ENCODE measurements around the gene TAGLN3.

The TAGLN3 gene

DNA sequence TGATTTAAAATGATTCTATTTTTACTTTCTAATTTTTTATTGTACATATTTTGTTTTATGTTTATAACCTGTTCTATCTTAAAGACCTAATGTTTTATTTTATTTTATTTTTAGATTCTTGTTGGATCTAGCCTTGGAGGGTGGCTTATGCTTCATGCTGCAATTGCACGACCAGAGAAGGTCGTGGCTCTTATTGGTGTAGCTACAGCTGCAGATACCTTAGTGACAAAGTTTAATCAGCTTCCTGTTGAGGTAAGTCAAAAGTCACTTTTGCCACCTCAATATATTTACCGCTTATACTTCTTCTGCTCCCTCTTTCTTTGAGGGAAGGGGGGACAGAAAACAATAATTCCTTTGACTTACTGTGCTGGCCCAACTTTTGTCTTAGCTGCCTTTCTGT, 11.9 kb upstream of the TAGLN3 start:
- TF ChIP-seq, protein P1, sequence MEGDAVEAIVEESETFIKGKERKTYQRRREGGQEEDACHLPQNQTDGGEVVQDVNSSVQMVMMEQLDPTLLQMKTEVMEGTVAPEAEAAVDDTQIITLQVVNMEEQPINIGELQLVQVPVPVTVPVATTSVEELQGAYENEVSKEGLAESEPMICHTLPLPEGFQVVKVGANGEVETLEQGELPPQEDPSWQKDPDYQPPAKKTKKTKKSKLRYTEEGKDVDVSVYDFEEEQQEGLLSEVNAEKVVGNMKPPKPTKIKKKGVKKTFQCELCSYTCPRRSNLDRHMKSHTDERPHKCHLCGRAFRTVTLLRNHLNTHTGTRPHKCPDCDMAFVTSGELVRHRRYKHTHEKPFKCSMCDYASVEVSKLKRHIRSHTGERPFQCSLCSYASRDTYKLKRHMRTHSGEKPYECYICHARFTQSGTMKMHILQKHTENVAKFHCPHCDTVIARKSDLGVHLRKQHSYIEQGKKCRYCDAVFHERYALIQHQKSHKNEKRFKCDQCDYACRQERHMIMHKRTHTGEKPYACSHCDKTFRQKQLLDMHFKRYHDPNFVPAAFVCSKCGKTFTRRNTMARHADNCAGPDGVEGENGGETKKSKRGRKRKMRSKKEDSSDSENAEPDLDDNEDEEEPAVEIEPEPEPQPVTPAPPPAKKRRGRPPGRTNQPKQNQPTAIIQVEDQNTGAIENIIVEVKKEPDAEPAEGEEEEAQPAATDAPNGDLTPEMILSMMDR (IDR thresholded peaks at IDR 0.05; ENCODE audit: borderline replicate concordance, insufficient read depth, low read depth, low read length): no peak

DNA sequence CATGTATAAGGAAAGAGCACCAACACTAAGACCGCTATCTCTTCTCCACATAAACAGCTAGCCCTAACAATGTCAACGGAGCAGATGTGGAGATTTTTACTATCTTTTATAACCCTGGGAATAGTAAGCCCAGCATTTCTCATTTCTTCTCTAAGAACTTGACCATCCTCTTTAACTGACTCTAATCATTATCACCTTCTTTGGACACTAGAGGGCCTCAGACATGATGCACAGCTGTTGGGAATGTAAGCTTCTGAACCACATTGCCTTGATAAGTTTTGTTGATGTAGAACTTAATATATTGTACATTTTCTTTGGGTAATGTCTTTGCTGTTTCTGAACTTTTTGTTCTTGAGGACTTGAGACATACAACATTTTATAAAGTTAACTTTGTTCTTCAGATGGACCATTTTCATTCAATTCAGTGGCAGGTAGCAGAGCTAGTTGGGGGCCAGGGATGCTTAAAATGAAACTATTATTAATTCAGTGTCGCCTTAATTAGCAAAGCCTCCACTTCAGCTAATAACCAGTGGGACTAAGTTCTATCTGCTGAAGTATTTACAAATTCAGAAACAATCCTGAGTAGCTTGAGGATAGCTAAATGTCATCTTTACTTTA, 9.6 kb upstream of the TAGLN3 start:
- H3K4me3 ChIP-seq (ENCODE audit: low read depth, low read length): no peak overlapping the region
- TF ChIP-seq, protein P1 (IDR thresholded peaks at IDR 0.05; ENCODE audit: borderline replicate concordance, insufficient read depth, low read depth, low read length): peak; percentile 63; the same call in 1 of the 2 replicates

More for the DNA sequence above, 11.9 kb upstream of the TAGLN3 start:
- no peak overlapping the region for H3K4me3 ChIP-seq (ENCODE audit: low read depth, low read length)

DNA sequence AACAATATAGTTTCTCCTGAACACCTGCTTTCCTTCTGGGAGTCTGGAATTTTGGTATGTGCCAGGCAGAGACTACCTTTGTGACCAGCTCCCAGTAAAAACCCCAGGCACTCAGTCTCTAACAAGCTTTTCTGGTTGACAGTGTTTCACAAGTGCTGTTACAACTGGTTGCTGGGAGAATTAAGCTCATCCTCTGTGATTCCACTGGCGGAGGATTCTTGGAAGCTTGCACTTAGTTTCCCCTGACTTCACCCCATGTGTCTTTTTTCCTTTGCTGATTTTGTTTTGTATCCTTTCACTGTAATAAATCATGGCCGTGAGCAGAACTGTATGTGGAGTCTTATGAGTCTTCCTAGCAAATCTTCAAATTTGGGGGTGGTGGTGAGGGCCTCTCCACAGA, 5.7 kb upstream of the TAGLN3 start:
- no peak overlapping the region for H3K4me3 ChIP-seq (ENCODE audit: low read depth, low read length)
- TF ChIP-seq, protein P1 (IDR thresholded peaks at IDR 0.05; ENCODE audit: borderline replicate concordance, insufficient read depth, low read depth, low read length): no peak

DNA sequence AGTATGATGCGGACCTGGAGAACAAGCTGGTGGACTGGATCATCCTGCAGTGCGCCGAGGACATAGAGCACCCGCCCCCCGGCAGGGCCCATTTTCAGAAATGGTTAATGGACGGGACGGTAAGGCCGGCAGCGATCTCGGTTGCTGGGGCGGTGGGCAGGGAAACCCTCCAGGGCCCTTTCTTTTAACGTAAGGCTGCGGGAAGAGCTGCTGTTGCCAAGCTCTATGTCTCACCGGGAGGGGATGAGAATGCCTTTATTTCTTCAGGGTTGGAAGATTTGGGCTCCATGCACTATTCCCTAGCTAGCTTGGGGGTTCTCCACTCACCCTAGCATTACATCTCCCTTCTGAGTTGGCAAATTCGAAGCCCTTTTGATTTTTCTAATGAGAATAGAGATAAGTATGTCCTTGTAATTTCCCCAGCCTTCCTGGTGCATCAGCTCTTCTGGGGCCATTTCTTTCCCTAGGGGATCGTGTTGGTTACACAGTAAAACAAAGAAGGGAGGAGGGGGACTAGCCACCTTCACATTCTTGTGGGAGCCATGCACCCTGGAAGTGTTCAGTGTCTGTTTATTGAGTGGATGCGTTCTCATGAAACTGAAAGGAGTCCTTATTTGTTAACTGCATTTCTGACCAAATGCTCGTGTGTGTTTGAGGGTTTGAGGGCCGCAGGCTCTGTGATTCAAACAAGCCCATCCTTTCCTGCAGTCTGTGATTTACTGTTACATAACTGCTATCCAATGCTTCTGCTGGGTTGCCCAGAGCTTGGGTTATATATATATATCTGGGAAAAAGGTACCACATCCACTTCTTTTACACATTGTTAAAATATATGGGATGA, 982 bp downstream of the TAGLN3 start:
- peak overlapping the region; percentile 39 for H3K4me3 ChIP-seq (ENCODE audit: low read depth, low read length)
- TF ChIP-seq, protein P1 (IDR thresholded peaks at IDR 0.05; ENCODE audit: borderline replicate concordance, insufficient read depth, low read depth, low read length): no peak

DNA sequence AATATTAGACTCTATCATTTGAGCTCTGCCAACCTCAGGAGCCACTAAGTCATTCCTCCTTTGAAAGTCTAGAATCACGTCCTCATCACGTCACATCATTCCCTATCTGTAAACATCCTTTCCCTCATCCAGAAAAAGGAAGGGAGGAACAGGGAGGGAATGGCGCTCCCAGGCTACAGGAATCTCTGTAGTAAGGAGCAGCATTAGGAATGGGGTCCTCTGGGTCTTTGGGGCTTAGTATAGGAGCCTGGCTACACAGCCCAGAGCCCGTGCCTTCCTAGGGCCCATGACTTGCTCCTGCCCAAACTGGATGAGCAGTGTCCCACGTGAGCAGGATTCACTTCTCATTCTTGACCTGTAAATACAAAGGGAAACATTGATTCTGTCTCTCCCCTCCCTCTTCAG, 1.6 kb downstream of the TAGLN3 start:
- TF ChIP-seq, protein P1 (IDR thresholded peaks at IDR 0.05; ENCODE audit: borderline replicate concordance, insufficient read depth, low read depth, low read length): no peak
- H3K4me3 ChIP-seq (ENCODE audit: low read depth, low read length): no peak overlapping the region

DNA sequence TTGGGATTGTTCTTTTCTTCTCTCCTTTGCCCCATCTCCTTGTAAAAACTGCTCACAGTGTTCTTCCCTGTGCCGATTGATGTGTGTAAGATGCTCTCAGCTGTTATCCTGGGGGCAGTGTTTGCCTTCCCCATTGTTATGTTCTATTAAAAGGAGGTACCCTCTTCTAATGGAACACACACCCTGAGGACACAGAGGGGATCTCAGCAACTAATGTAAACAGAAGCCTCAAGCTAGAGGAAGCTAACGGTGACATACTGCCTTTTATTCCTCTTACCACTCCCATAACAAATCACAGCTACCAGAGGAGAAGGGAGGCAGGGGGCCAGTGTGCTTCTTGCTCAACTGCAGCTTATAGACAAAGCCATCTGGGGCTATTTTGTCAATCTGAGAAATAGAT, 2.2 kb downstream of the TAGLN3 start:
- no peak overlapping the region for H3K4me3 ChIP-seq (ENCODE audit: low read depth, low read length)
- TF ChIP-seq, protein P1 (IDR thresholded peaks at IDR 0.05; ENCODE audit: borderline replicate concordance, insufficient read depth, low read depth, low read length): no peak

DNA sequence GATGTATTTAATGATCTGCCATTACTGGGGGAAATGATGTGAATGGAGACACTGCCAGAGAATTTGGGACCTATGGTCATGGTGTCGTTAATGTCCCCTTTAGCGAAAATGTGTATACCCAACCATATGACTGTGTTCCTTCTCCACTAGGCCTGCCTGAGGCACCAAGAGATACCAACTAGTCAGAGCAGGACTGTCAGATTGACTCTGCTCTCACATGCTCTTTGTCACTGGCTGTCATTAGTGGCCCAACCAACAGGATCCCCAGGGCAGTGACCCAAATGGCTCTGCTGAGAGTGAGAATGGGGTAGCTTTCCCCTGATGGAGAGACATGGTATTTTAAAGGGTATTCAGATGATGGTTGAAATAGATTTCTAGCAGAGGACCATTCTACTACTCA, 2.8 kb downstream of the TAGLN3 start:
- H3K4me3 ChIP-seq (ENCODE audit: low read depth, low read length): no peak overlapping the region
- TF ChIP-seq, protein P1 (IDR thresholded peaks at IDR 0.05; ENCODE audit: borderline replicate concordance, insufficient read depth, low read depth, low read length): no peak
